MM.1S (cell line): Measurements from ENCODE around the gene HEXIM1.

Experiments
- DNase-seq: peaks from one replicate; pipeline ENCODE4 v3.0.0-alpha.2; 2015
- H2AFZ ChIP-seq: fragments of 300-600 bp; sonication (generic); 2 replicates; pipeline ENCODE4 v1.6.0; 2016; ENCODE audit warnings: antibody characterized with exemption, low read length
- H3F3A ChIP-seq: fragments of 300-600 bp; sonication (generic); 2 replicates; pipeline ENCODE4 v1.6.1; 2016; ENCODE audit warnings: mild to moderate bottlenecking, antibody characterized with exemption, low read length, moderate library complexity, mixed read lengths; ENCODE audit not compliant: insufficient read depth
- H3K27ac ChIP-seq: fragments of 300-600 bp; sonication (generic); 2 replicates; pipeline ENCODE4 v1.5.1; 2016; ENCODE audit warnings: mild to moderate bottlenecking, low read length
- H3K27me3 ChIP-seq: fragments of 300-600 bp; sonication (generic); replicated peaks from 2 replicates; pipeline ENCODE4 v1.6.0; 2016; ENCODE audit warnings: low read length; ENCODE audit not compliant: insufficient read depth
- H3K36me3 ChIP-seq: fragments of 300-600 bp; sonication (generic); replicated peaks from 2 replicates; pipeline ENCODE4 v1.6.1; 2016; ENCODE audit warnings: mild to moderate bottlenecking, low read length, mixed read lengths; ENCODE audit not compliant: insufficient read depth
- H3K4me1 ChIP-seq: fragments of 300-600 bp; sonication (generic); 2 replicates; pipeline ENCODE4 v1.6.1; 2016; ENCODE audit warnings: low read length, mixed read lengths
- H3K4me2 ChIP-seq: fragments of 300-600 bp; sonication (generic); 2 replicates; pipeline ENCODE4 v1.6.0; 2016; ENCODE audit warnings: low read depth, low read length
- H3K4me3 ChIP-seq: fragments of 300-600 bp; sonication (generic); 2 replicates; pipeline ENCODE4 v1.5.1; 2016; ENCODE audit warnings: low read length, mixed read lengths
- H3K79me2 ChIP-seq: fragments of 300-600 bp; sonication (generic); 2 replicates; pipeline ENCODE4 v1.6.1; 2016; ENCODE audit warnings: mixed run types, low read length, mixed read lengths
- H3K9ac ChIP-seq: fragments of 300-600 bp; sonication (generic); 2 replicates; pipeline ENCODE4 v1.6.1; 2016; ENCODE audit warnings: low read length, mixed read lengths
- H3K9me2 ChIP-seq: fragments of 300-600 bp; sonication (generic); replicated peaks from 2 replicates; pipeline ENCODE4 v1.6.1; 2016; ENCODE audit warnings: mild to moderate bottlenecking, low read length, mixed read lengths; ENCODE audit not compliant: insufficient read depth
- H3K9me3 ChIP-seq: fragments of 300-600 bp; sonication (generic); replicated peaks from 2 replicates; pipeline ENCODE4 v1.6.1; 2016; ENCODE audit warnings: mild to moderate bottlenecking, low read length, mixed read lengths; ENCODE audit not compliant: insufficient read depth
- H4K20me1 ChIP-seq: fragments of 300-600 bp; sonication (generic); 2 replicates; pipeline ENCODE4 v1.6.1; 2016; ENCODE audit warnings: mild to moderate bottlenecking, low read length, moderate library complexity, mixed read lengths; ENCODE audit not compliant: insufficient read depth
- EZH2 ChIP-seq: fragments of 300-600 bp; sonication (generic); optimal IDR thresholded peaks from 2 replicates; pipeline ENCODE3; 2017; ENCODE audit warnings: low read depth, mild to moderate bottlenecking, antibody characterized with exemption, low read length, mixed read lengths
- EZH2phosphoT487 ChIP-seq: fragments of 300-600 bp; sonication (generic); IDR thresholded peaks from 2 replicates; pipeline ENCODE4 v1.6.1; 2018; ENCODE audit warnings: antibody characterized with exemption, low read length
- TF ChIP-seq, protein P1 (sequence below): fragments of 300-600 bp; sonication (generic); IDR thresholded peaks from 2 replicates; pipeline ENCODE4 v1.5.1; 2016; ENCODE audit warnings: antibody characterized with exemption, low read length, mixed read lengths

The HEXIM1 gene

DNA sequence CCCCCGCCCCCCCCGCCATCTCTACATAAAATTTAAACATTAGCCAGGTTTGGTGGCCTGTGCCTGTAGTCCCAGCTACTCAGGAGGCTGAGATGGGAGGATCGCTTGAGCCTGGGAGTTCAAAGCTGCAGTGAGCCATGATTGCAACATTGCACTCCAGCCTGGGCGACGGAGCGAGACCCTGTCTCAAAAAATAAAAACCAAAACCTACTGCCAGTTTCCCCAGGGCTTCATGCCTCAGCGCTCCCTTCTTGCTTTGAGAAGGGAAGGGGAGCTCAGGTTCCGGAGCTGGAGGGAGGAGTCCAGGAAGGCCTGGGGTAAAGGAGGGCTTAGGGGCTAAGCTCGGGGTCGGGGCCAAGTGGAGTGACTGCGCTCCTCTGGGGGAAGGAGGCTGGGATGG is 36.4 kb upstream of the HEXIM1 start:
- no peaks in the 10 kb centered on the region for H3K79me2 ChIP-seq
- no peaks in the 10 kb centered on the region for H3K9me2 ChIP-seq
- no peaks in the 10 kb centered on the region for H3F3A ChIP-seq
- H3K9ac ChIP-seq: no peak overlapping the region
- no peak for DNase-seq
- H3K27ac ChIP-seq: no peak overlapping the region
- no peaks in the 10 kb centered on the region; the same call in 1 of the 2 replicates for H3K27me3 ChIP-seq
- H3K9me3 ChIP-seq: no peaks in the 10 kb centered on the region
- H2AFZ ChIP-seq: no peak overlapping the region
- H3K4me2 ChIP-seq: no peak overlapping the region
- no peak overlapping the region for H3K4me3 ChIP-seq
- no peaks in the 10 kb centered on the region for H3K36me3 ChIP-seq
- TF ChIP-seq, protein P1, sequence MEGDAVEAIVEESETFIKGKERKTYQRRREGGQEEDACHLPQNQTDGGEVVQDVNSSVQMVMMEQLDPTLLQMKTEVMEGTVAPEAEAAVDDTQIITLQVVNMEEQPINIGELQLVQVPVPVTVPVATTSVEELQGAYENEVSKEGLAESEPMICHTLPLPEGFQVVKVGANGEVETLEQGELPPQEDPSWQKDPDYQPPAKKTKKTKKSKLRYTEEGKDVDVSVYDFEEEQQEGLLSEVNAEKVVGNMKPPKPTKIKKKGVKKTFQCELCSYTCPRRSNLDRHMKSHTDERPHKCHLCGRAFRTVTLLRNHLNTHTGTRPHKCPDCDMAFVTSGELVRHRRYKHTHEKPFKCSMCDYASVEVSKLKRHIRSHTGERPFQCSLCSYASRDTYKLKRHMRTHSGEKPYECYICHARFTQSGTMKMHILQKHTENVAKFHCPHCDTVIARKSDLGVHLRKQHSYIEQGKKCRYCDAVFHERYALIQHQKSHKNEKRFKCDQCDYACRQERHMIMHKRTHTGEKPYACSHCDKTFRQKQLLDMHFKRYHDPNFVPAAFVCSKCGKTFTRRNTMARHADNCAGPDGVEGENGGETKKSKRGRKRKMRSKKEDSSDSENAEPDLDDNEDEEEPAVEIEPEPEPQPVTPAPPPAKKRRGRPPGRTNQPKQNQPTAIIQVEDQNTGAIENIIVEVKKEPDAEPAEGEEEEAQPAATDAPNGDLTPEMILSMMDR: no peak
- TF ChIP-seq EZH2phosphoT487 (no peak), EZH2 (no peak)
- H4K20me1 ChIP-seq: no peaks in the 10 kb centered on the region
- H3K4me1 ChIP-seq: no peaks in the 10 kb centered on the region

- TF ChIP-seq, protein P1: no peak
- no peak for TF ChIP-seq EZH2
- no peak for TF ChIP-seq EZH2phosphoT487
- H3K9me3 ChIP-seq: no peaks in the 10 kb centered on the region
- H3K27me3 ChIP-seq: no peaks in the 10 kb centered on the region; the same call in none of the 2 replicates
- no peaks in the 10 kb centered on the region for H3K79me2 ChIP-seq
- no peaks in the 10 kb centered on the region for H3K4me1 ChIP-seq
- no peak overlapping the region for H3K27ac ChIP-seq
- no peaks in the 10 kb centered on the region for H3K36me3 ChIP-seq
- no peaks in the 10 kb centered on the region for H4K20me1 ChIP-seq
- no peaks in the 10 kb centered on the region for H3F3A ChIP-seq
- H2AFZ ChIP-seq: no peak overlapping the region
- no peak for DNase-seq
- H3K9ac ChIP-seq: no peak overlapping the region
- no peak overlapping the region for H3K4me3 ChIP-seq
- H3K4me2 ChIP-seq: no peak overlapping the region
- H3K9me2 ChIP-seq: no peaks in the 10 kb centered on the region
Measured at GRCh38 chr17:45112559-45113423, 35.5 kb upstream of the HEXIM1 start.

- no peaks in the 10 kb centered on the region for H3K4me1 ChIP-seq
- no peaks in the 10 kb centered on the region for H3K9me3 ChIP-seq
- H3K36me3 ChIP-seq: no peaks in the 10 kb centered on the region
- no peak for TF ChIP-seq EZH2phosphoT487
- TF ChIP-seq, protein P1: no peak
- TF ChIP-seq EZH2: no peak
- no peak overlapping the region for H3K4me3 ChIP-seq
- no peak overlapping the region for H3K4me2 ChIP-seq
- no peak for DNase-seq
- H3K9ac ChIP-seq: no peak overlapping the region
- H3K9me2 ChIP-seq: no peaks in the 10 kb centered on the region
- no peaks in the 10 kb centered on the region for H3K79me2 ChIP-seq
- H3K27me3 ChIP-seq: no peaks in the 10 kb centered on the region; the same call in none of the 2 replicates
- no peak overlapping the region for H2AFZ ChIP-seq
- no peaks in the 10 kb centered on the region for H3F3A ChIP-seq
- no peaks in the 10 kb centered on the region for H4K20me1 ChIP-seq
- H3K27ac ChIP-seq: no peak overlapping the region
Measured at GRCh38 chr17:45113424-45113754, 34.9 kb upstream of the HEXIM1 start.
